IPS-18c (cell line): ENCODE results near the gene AATK.

Experiments used
- H3K4me3 ChIP-seq: 2 replicates; pipeline ENCODE4 v1.7.0; 2013; ENCODE audit warnings: low read depth, mild to moderate bottlenecking, low read length, moderate library complexity; ENCODE audit not compliant: insufficient read depth
- H3K9me3 ChIP-seq: one replicate; pipeline ENCODE4 v1.6.1; 2013; ENCODE audit warnings: mild to moderate bottlenecking, low read length, moderate library complexity; ENCODE audit not compliant: control insufficient read depth, insufficient read depth

The AATK gene

DNA sequence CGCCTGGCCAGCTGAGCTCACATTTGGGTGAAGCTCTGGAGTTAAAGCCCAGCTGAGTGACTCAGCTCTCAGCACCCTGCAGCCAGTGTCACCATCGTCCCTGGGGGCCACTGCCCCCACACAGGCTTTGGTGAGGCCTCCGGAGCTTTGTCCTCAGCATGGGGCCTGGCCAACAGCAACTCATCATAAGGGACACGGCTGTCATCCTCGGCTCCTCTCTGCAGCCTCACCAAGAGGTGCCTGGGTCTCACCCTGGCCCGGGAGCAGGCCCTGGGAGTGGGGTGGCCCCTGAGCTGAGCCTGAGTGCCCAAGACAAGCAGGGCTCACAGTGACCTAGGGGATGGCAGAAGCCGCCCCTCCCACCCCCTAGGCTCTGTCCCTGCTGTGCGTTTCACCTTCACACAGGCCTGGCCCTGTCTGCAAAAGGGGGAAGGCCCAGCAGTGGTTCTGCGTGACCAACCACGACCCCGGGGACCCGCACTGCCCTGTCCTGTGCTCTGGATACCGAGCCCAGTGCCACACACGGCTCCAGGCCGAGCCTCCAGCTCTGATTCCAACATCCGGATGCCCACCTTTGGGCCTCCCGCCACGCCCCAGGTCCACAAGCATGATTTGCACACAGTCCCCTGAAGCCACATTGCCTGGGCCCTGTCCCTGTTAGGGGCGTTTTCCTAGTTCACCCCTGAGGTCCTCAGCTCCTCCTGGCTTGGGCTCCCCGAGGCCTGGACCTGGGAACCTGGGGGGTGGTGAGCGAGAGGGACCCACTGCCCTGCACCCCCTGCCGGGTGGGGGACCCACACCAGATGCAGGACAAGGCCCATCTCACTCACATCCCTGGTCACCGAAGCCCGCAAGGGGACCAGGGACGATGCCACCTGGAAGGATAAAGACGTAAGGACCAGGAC is 21.8 kb upstream of the AATK start:
- Histone ChIP-seq H3K9me3 (peaks cover 2% of the 10 kb centered on the region), H3K4me3 (no peak overlapping the region)

DNA sequence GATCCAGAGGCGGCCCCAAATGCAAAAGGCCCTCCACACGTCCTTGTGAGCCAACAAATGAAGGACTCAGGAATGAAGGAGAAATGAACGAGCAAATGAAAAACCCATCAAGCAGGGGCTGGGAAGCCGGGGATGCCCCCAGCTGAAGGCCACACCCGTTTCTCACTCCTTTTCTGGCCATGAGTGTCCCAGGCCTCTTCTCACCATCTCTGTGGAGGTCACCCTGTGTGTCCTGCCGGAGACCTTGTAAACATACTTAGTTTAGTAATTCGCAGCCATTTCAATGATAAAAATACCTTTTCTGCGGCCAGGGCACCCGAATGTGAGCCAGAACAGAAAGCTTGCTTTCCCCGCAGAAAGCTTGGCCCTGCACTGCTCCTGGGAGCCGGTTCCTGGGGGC is 21.1 kb upstream of the AATK start:
- Histone ChIP-seq H3K9me3 (peaks cover 2% of the 10 kb centered on the region), H3K4me3 (no peak overlapping the region)

DNA sequence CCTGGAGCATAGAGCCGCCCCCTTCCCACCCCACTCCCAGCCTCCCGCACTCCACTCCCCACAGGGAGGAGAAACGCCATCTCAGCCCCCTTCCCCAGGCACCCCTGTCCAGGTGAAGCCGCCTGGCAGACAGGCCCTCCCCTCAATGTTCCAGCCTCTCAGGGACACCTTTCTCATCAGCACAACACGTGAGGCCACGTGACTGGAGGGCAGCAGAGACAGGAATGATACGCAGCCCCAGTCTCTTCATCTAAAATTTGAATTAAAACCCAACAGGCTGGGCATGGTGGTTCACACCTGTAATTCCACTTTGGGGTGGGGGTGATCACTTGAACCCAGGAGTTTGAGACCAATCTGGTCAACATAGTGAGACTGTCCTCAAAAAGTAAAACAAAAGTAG is 20.2 kb upstream of the AATK start:
- peaks cover 2% of the 10 kb centered on the region for H3K9me3 ChIP-seq
- H3K4me3 ChIP-seq, result no peak overlapping the region

DNA sequence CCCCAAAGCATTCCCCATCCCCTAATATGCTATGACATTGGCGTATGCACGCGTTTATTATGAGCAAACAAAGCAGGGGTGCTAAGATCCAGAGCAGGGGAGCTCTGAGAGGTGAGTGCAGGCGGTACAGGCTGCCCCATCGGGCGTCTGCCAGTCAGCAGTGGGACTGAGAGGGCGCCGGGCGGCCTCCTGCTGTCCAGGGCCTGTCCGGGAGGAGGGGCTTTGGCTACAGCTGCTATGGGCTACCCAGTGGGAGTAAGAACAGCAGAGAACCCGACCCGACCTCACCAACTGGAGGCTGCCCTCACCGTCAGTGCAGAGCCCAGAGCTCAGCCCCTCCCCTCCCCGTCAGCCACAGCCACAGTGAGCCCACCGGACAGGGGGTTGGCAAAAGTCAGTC is 18.5 kb upstream of the AATK start:
- H3K9me3 ChIP-seq, result peaks cover 2% of the 10 kb centered on the region
- no peak overlapping the region for H3K4me3 ChIP-seq

DNA sequence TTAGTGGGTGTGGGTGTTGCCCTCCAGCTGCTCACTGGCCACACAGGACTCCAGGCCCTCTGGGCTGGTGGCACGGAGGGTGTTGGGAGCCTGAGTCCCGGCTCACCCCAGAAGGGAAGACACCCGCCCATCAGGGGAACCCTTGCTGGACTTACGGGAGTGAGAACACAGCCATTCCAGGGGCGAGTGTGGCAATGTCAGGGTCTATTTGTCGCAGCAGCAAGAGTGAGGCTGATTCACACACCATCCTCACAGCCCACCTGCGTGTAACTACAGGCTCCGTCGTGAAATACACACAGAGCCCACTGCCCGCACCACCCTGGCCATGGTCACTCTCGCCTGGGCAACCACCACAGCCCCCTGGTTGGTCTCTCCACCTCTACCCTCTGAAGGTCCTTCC is 17.8 kb upstream of the AATK start:
- Histone ChIP-seq H3K9me3 (peaks cover 2% of the 10 kb centered on the region), H3K4me3 (no peak overlapping the region)

DNA sequence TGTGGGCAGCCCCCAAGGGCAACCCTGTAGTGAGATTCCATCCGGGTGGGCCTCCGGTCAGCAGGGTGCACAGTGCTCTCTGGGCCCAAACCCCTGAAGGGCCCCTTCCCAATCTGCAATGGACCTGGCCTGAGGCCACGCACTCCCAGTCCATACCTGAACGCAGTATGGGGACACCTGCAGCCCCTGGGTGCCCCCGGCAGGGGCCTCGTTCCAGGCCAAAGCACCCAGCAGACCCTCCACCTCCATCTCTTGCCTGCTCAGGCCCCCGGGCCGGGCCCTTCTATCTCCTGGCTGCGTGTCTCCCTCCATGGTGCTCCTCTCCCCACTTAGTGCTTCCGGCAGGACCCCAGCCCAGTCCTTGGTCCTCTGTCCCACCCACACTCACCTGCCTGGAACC is 17.3 kb upstream of the AATK start:
- no peak overlapping the region for H3K4me3 ChIP-seq
- peaks cover 2% of the 10 kb centered on the region for H3K9me3 ChIP-seq

DNA sequence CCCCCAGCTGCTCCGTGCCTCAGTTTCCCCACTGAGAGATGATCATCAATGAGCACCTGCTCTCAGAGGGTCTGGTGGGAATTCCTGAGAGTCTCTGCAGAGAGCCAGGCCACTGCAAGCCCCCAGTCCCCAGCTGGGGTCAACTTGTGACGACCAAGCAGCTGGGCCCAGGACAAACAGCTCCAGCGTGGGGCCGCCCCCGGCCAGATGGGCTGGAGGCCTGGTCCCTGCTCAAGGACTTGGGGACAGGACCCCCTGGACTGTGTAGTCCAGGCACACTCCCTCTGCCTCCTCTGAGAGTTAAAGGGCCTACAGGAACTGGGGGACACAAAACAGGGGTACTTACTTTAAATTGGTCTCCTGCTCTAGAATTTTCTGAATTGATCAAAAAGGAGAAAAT is 16.6 kb upstream of the AATK start:
- H3K4me3 ChIP-seq, result no peak overlapping the region
- peaks cover 2% of the 10 kb centered on the region for H3K9me3 ChIP-seq

DNA sequence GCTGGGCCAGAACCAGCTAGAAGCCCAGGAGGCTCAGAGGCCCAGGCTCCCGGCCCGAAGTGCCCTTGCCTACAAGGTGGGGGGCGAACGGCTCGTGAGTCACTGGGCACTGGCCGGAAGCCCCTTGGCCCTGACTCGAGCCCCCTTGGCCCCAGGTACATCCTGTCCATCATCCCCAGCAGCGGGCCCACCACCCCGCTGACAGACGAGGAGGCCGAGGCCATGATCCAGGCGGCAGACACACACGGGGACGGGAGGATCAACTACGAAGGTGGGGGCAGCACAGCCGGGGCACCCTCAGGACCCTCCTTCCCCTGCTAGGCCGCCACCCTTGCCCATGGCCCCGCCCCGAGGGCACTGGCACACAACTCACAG is 15.8 kb upstream of the AATK start:
- peaks cover 2% of the 10 kb centered on the region for H3K9me3 ChIP-seq
- H3K4me3 ChIP-seq, result no peak overlapping the region

DNA sequence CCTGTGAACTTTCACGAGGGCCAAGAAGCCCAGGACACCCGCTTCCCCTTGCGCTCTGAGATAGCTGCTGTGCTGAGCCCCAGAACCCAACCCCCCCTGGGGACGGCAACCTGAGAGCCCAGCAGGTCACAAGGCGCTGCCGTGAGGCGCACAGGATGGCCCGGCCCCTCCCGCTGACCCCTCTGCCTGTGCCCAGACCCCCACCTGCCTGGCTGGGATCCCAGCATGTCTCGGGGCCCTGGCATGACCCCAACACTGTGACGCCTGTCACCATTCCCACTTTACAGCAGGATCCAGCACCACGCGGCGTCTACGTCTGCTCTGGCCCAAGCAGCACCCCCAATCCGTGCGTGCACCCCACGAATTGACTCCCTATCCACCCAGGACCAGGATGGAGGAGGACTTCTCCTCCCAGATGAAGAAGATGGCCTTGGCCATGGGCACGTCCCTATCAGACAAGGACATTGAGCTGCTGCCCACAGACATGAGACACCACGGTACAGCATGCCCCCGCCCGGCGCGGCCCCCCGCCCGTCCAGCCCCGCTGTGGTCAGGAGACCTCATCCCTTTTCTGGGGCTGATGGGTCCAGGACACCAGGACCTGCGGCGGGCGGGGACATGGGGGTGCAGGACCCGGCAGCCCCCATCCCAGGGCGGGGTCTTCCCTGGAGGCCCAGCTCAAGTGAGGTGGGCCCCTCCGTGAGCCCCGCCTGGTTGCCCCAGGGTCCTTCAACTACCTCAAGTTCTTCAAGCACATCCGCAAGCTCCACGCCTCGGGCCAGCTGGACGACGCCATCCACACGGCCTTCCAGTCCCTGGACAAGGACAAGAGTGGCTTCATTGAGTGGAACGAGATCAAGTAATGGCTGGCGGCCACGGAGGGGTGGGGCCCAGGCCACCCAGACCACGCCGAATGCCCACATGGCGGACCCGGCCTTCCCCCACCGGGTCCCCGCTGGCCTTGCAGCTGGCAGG is 15.1 kb upstream of the AATK start:
- Histone ChIP-seq H3K4me3 (no peak overlapping the region), H3K9me3 (peaks cover 2% of the 10 kb centered on the region)

DNA sequence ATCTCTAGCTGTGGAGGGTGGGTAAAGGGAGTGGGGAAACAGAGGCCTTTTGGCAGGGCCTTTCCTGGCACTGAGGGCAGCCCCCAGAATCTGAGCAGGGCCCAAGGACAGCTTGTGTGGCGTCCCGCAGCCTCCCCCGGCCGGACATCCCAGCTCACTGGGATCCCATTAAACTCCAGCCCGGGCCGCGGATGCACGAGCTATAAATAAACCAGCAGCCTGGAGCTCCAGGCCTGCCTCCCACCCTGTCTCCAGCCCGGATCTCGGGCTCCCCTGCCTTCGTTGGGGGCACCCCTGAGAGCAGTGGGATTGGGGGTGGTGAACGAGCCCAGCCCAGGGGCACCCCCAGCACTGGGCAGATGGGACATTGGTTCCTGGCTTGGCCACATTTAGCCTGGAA is 13.8 kb upstream of the AATK start:
- H3K4me3 ChIP-seq, result no peak overlapping the region

DNA sequence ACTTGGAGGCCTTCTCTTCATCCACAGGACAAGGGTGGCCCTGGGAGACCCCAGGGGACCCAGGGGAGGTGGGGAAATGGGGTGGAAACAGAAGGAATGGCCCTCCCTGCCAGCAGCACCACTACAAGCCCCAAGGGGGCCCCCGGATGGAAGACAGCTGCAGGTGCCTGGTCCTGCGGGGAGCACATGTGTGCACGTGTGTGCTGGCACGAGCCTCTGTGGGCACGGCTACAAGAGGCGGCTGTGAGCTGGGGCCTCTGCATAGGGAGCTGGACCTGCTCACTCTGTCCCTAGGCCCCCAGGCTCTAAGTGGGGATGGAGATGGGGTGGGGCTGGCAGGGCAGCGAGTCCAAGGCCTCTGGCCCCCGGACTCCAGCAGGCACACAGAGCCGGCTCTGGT is 13.2 kb upstream of the AATK start:
- Histone ChIP-seq H3K4me3 (no peak overlapping the region), H3K9me3 (no peaks in the 10 kb centered on the region)

More for the DNA sequence above, 13.8 kb upstream of the AATK start:
- H3K9me3 ChIP-seq, result peaks cover 2% of the 10 kb centered on the region

DNA sequence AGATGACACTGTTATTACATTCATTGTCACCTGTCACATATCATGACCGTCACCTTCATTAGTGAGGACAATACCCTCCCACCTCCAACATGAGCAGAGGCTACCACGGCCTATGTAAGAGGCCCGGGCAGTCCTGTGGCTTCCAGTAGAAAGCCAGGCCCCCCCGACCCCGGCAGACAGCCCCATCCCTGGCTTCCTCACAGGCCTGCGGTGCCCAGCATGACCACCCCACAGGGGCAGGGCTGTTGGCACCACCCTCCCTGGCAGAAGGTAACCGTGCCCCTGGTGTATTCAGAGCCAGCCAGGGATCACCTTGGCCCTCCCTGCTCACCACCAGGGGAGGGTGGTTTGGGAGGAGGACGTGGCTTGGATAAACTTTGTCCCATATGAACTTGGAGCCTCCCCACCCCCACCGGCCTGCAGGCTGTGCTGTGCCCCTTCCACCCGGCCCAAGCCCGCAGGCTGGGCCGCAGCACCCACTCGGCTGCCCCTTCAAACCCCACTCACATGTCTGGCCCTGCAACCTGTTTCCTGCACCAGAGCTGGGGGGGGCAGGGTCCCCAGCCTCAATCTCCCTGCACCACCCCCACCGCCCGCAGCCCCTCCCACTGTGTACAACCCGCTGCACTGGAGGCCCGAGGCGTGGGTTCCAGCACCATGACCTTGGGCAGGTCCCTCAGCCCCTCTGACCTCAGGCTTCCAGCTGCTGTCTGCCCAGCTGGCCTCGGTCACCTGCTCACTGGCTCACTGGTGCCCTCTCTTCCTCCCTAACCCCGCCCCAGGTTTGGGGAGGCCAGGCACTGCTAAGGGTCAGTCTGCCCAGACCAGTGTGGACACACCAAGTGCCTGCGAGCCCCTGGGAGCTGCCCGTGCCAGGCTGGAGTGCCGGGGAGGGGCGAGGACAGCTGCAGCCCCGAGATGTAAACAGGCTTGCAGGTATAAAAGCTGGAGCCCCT is 12.4 kb upstream of the AATK start:
- Histone ChIP-seq H3K4me3 (no peak overlapping the region), H3K9me3 (no peaks in the 10 kb centered on the region)

DNA sequence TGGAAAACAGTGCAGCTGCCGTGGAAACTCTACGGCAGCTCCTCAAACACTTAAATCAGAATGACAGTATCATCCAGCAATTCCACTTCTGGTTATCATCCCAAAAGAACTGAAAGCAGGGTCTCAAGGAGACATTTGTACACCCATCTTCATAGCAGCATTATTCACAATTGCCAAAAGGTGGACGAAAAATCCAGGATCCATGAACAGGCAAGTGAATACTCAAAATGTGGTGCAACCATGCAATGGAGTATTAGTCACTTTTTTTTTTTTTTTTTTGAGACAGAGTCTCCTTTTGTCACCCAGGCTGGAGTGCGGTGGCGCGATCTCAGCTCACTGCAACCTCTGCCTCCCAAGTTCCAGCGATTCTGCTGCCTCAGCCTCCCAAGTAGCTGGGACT is 10.6 kb upstream of the AATK start:
- Histone ChIP-seq H3K9me3 (no peaks in the 10 kb centered on the region), H3K4me3 (no peak overlapping the region)

DNA sequence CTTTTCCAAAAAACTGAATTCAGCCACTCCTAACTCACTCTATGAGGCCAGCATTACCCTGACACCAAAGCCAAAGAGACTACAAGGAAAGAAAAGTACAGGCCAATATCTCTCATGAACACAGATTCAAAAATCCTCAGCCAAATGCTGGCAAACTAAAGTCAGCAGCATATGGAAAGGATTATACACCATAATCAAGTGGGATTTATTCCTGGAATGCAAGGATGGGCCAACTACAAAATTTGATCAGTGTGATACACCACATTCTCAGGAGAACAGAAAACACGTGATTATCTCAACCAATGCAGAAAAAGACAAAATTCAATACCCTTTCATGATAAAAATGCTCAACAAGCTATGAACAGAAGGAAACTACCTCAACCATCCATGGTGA is 7.7 kb upstream of the AATK start:
- Histone ChIP-seq H3K9me3 (no peaks in the 10 kb centered on the region), H3K4me3 (no peak overlapping the region)

DNA sequence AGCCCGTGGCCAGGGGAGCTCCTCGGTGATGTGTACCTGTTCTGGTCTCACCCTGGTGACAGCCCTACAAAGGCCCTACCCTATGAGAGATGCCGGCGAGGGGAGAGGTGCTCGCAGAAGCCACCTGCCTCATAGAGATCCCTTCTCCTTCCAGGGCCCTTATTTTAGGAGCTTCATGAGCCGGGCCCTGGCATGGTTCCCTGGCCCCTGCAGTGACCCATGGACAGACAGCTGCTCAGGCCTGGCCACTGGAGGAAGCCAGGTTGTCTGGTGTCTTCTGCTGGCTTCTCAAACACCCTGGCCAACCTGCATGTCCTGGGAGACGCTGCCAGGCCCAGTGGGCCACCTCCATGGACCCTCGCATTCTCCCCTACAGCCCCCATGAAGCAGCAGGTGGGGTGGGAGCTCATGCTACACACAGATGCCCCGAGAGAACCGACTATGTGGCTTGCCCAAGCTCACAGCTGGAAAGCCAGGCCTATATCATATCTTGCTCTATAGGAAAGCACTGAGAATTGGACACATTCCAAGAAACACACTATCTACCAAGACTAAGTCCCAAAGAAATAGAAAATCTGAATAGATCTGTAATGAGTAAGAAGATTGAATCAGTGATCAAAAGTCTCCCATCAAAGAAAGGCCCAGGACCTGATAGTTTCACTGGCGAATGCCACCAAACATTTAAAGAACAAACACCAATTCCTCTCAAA is 7.2 kb upstream of the AATK start:
- Histone ChIP-seq H3K9me3 (no peaks in the 10 kb centered on the region), H3K4me3 (no peak overlapping the region)

DNA sequence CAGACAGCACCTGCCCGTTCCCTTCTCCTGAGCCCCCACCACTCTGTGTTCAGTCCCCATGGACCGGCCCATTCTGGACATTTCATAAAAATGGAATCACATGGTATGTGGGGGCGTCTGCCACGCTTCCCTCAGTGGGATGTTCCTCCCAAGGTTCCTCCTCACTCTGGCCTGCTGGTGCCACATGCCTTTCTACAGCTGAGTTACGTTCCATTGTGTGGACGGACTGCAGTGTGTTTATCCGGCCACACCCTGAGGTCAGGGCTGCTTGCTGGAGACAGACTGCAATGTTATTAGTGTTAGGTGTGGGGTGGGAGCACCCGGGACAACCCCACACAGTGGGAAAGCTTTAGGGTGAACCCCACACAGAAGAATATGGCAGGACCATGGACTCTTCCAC is 5.9 kb upstream of the AATK start:
- no peaks in the 10 kb centered on the region for H3K9me3 ChIP-seq

More for the DNA sequence above, 5.9 kb upstream of the AATK start:
- no peak overlapping the region for H3K4me3 ChIP-seq
